ENCODE results near the gene RAB3GAP1. TPM values are rescaled to one million over a fixed set of nuclear protein-coding genes. Genes with fewer than 3 reads are reported as not detected.

The RAB3GAP1 gene
- total RNA-seq, 1 donor from 2014 or later: 71.2 TPM

DNA sequence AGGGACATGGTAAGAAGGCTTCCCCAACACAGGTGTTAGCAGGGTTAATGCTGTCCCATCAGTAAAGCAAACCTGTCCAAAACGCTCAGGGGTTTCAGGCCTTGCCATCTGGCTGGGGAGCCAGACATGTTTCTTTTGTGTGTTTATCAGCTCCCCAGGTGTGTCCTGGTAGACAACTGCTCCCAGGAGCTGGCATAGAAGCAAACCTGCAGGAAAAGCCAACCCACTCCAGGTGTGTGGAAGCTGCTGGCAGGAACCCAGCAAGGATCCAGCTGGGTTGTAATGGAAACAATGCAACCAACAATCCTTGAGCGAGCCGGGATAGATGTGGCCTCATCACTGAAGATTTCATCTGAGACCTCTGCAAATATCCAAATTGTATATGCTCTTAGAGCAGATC, 123.1 kb downstream of the RAB3GAP1 start:
- no peak overlapping the region for H3K27ac ChIP-seq
- Mint-ChIP-seq H3K4me3 (no peak overlapping the region), H3K9me3 (peaks cover 17% of the 10 kb centered on the region), H3K4me1 (no peaks in the 10 kb centered on the region), H3K27ac (no peak overlapping the region), H3K27me3 (ENCODE audit: insufficient read depth, low read depth) (peaks cover 2% of the 10 kb centered on the region), H3K36me3 (peaks cover 46% of the 10 kb centered on the region)
- no peaks in the 10 kb centered on the region for H3K4me1 ChIP-seq
- H3K9ac ChIP-seq: no peak overlapping the region
- DNase-seq (ENCODE audit: low spot score): no peak
- H3K4me2 ChIP-seq: no peak overlapping the region
- H2AFZ ChIP-seq (replicated peaks): no peak overlapping the region
- TF ChIP-seq, protein P1, sequence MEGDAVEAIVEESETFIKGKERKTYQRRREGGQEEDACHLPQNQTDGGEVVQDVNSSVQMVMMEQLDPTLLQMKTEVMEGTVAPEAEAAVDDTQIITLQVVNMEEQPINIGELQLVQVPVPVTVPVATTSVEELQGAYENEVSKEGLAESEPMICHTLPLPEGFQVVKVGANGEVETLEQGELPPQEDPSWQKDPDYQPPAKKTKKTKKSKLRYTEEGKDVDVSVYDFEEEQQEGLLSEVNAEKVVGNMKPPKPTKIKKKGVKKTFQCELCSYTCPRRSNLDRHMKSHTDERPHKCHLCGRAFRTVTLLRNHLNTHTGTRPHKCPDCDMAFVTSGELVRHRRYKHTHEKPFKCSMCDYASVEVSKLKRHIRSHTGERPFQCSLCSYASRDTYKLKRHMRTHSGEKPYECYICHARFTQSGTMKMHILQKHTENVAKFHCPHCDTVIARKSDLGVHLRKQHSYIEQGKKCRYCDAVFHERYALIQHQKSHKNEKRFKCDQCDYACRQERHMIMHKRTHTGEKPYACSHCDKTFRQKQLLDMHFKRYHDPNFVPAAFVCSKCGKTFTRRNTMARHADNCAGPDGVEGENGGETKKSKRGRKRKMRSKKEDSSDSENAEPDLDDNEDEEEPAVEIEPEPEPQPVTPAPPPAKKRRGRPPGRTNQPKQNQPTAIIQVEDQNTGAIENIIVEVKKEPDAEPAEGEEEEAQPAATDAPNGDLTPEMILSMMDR (IDR thresholded peaks at IDR 0.05): no peak
- TF ChIP-seq EZH2phosphoT487 (IDR thresholded peaks at IDR 0.05): no peak
- no peak for TF ChIP-seq EZH2 (IDR thresholded peaks at IDR 0.05)
- no peaks in the 10 kb centered on the region for H3K79me2 ChIP-seq (ENCODE audit: low read depth)
- H3F3A ChIP-seq (ENCODE audit: low read depth): no peaks in the 10 kb centered on the region
- H3K4me3 ChIP-seq: no peak overlapping the region
- no peaks in the 10 kb centered on the region for H3K27me3 ChIP-seq
- H4K20me1 ChIP-seq (ENCODE audit: low read depth): no peaks in the 10 kb centered on the region
- peaks cover 4% of the 10 kb centered on the region for H3K9me3 ChIP-seq (ENCODE audit: low read depth)
- H3K36me3 ChIP-seq: no peaks in the 10 kb centered on the region

DNA sequence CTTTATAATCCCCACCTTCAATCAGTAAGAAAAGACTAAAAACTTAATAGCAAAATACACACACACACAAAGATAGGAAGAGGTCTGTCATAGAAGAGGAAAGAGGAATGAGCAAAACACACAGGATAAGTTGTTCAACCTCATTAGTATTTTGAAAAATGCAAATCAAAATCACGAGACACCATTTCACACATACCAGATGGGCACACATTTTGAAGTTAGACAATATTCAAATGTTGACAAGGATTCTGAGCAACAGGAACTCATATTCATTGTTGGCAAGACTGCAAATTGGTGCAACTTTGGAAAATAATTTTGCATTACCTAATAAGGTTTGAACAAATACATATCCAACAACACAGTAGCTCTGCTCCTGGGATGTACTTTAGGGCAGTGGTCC, 127.6 kb downstream of the RAB3GAP1 start:
- TF ChIP-seq EZH2phosphoT487 (IDR thresholded peaks at IDR 0.05): no peak
- TF ChIP-seq EZH2 (IDR thresholded peaks at IDR 0.05): no peak
- TF ChIP-seq, protein P1 (IDR thresholded peaks at IDR 0.05): no peak
- Mint-ChIP-seq H3K9me3 (peaks cover 17% of the 10 kb centered on the region), H3K36me3 (peaks cover 31% of the 10 kb centered on the region), H3K27ac (no peak overlapping the region), H3K4me3 (no peak overlapping the region), H3K27me3 (ENCODE audit: insufficient read depth, low read depth) (no peaks in the 10 kb centered on the region), H3K4me1 (peaks cover 17% of the 10 kb centered on the region)
- Histone ChIP-seq H3K36me3 (no peaks in the 10 kb centered on the region), H3K9me3 (ENCODE audit: low read depth) (peaks cover 4% of the 10 kb centered on the region), H3K27me3 (no peaks in the 10 kb centered on the region), H3K9ac (no peak overlapping the region), H4K20me1 (ENCODE audit: low read depth) (no peaks in the 10 kb centered on the region), H2AFZ (replicated peaks) (no peak overlapping the region), H3K4me3 (no peak overlapping the region), H3F3A (ENCODE audit: low read depth) (peaks cover 13% of the 10 kb centered on the region), H3K79me2 (ENCODE audit: low read depth) (no peaks in the 10 kb centered on the region), H3K27ac (no peak overlapping the region), H3K4me1 (peaks cover 14% of the 10 kb centered on the region), H3K4me2 (no peak overlapping the region)
- DNase-seq (ENCODE audit: low spot score): no peak

DNA sequence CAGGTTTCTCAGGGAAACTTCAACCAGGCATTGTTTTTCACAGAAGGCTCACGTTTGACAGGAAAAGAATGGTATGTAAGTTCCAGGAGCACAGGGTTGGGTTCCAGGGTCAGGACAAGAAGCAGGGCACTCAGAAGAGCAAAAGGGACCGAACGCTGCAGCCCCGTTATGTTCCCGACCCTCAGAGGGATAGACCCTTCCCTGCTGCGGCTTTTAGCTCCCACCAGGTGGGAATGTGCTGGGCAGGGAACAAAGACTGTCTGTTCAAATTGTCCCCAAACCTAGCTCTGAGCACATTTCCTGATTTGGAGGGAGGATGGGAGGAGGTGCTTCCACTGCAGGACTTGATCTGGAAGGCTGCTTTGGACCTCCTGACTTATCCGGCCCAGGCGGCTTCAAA, 130.1 kb downstream of the RAB3GAP1 start:
- Histone ChIP-seq H3K4me1 (peaks cover 14% of the 10 kb centered on the region), H3K4me3 (no peak overlapping the region), H3K36me3 (no peaks in the 10 kb centered on the region), H4K20me1 (ENCODE audit: low read depth) (no peaks in the 10 kb centered on the region), H3K4me2 (peak overlapping the region; percentile 10), H3F3A (ENCODE audit: low read depth) (peaks cover 13% of the 10 kb centered on the region), H3K9ac (no peak overlapping the region), H3K9me3 (ENCODE audit: low read depth) (peaks cover under 1% of the 10 kb centered on the region), H3K27me3 (no peaks in the 10 kb centered on the region), H3K79me2 (ENCODE audit: low read depth) (no peaks in the 10 kb centered on the region), H3K27ac (peak overlapping the region; percentile 66), H2AFZ (replicated peaks) (no peak overlapping the region)
- peaks cover 6% of the 10 kb centered on the region for H3K9me3 Mint-ChIP-seq
- no peaks in the 10 kb centered on the region for H3K27me3 Mint-ChIP-seq (ENCODE audit: insufficient read depth, low read depth)
- peaks cover 17% of the 10 kb centered on the region for H3K4me1 Mint-ChIP-seq
- peak overlapping the region; percentile 2 for H3K27ac Mint-ChIP-seq
- DNase-seq (ENCODE audit: low spot score): peak; percentile 27
- TF ChIP-seq EZH2 (IDR thresholded peaks at IDR 0.05): no peak
- TF ChIP-seq, protein P1 (IDR thresholded peaks at IDR 0.05): no peak
- TF ChIP-seq EZH2phosphoT487 (IDR thresholded peaks at IDR 0.05): no peak
- H3K36me3 Mint-ChIP-seq: peaks cover 13% of the 10 kb centered on the region
- no peak overlapping the region for H3K4me3 Mint-ChIP-seq
